CD4-positive, CD25-positive, alpha-beta regulatory T cell (primary cell): ENCODE data around the gene PRRX1. TPM values are rescaled to one million over a fixed set of nuclear protein-coding genes. Genes with fewer than 3 reads are reported as not detected.

ENCODE experiments used
- ATAC-seq, 2 donors: fragments of 150-1000 bp; cut with Tn5 transposase; one replicate each; pipeline ENCODE4 v1.10.0; 2021; ENCODE audit warnings: low read depth in 2 of 2, moderate number of reproducible peaks in 2 of 2, moderate library complexity in 1 of 2
- DNase-seq, 3 donors: peaks; one replicate each; pipeline versions ENCODE4 v3.0.0 to v3.0.0-alpha.2; 2012 to 2022; ENCODE audit warnings: mixed read lengths in 1 of 3
- H3K27ac ChIP-seq: one replicate; pipeline ENCODE4 v1.7.0; 2013; ENCODE audit warnings: mild to moderate bottlenecking, low read length; ENCODE audit not compliant: insufficient read depth, poor library complexity, severe bottlenecking
- H3K27me3 ChIP-seq: one replicate; pipeline ENCODE4 v1.7.0; 2013; ENCODE audit warnings: low read length; ENCODE audit not compliant: control insufficient read depth, insufficient read depth
- H3K36me3 ChIP-seq: one replicate; pipeline ENCODE4 v1.7.0; 2013; ENCODE audit warnings: mild to moderate bottlenecking, low read length, moderate library complexity; ENCODE audit not compliant: control insufficient read depth, insufficient read depth
- H3K4me1 ChIP-seq: 2 replicates; pipeline ENCODE4 v1.7.0; 2013; ENCODE audit warnings: mild to moderate bottlenecking, low read length; ENCODE audit not compliant: insufficient read depth, control insufficient read depth, poor library complexity, severe bottlenecking
- H3K4me3 ChIP-seq: one replicate; pipeline ENCODE4 v1.7.0; 2013; ENCODE audit warnings: low read depth, mild to moderate bottlenecking, low read length, moderate library complexity
- H3K9me3 ChIP-seq, 2 experiments: 1 replicate in 1 of 2; 2 replicates in 1 of 2; pipeline ENCODE4 v1.7.0; 2013; ENCODE audit warnings: low read length in 2 of 2, mild to moderate bottlenecking in 1 of 2, moderate library complexity in 1 of 2; ENCODE audit not compliant: control insufficient read depth in 2 of 2
- H3K27ac Mint-ChIP-seq, 3 donors: one replicate each; pipeline ENCODE4 v1.8.0; 2020 to 2022; ENCODE audit warnings: mild to moderate bottlenecking in 3 of 3, mixed read lengths in 3 of 3, moderate library complexity in 2 of 3
- H3K27me3 Mint-ChIP-seq: one replicate; pipeline ENCODE4 v1.8.0; 2022; ENCODE audit warnings: mild to moderate bottlenecking, mixed read lengths
- H3K36me3 Mint-ChIP-seq: one replicate; pipeline ENCODE4 v1.8.0; 2020; ENCODE audit warnings: mixed read lengths
- H3K4me1 Mint-ChIP-seq, 4 donors: one replicate each; pipeline ENCODE4 v1.8.0; 2020 to 2022; ENCODE audit warnings: mixed read lengths in 4 of 4, mild to moderate bottlenecking in 1 of 4
- H3K4me3 Mint-ChIP-seq, 4 donors: one replicate each; pipeline ENCODE4 v1.8.0; 2020 to 2022; ENCODE audit warnings: mild to moderate bottlenecking in 4 of 4, mixed read lengths in 4 of 4, moderate library complexity in 3 of 4
- H3K9me3 Mint-ChIP-seq, 7 donors: one replicate each; pipeline ENCODE4 v1.8.0; 2020 to 2022; ENCODE audit warnings: mixed read lengths in 7 of 7, mild to moderate bottlenecking in 3 of 7, moderate library complexity in 2 of 7
- polyA plus RNA-seq, 4 donors: library from polyadenylated mRNA; unstranded; fragments of 300-500 nt; fragmentation: Illumina TruSeq; gene quantifications; one replicate each; pipeline ENCODE4 v1.2.3, GENCODE V29; 2021
- total RNA-seq: library from RNA; stranded (reverse); gene quantifications from one replicate; pipeline ENCODE4 v1.2.3, GENCODE V29; 2022

Gene PRRX1
- total RNA-seq (not detected), polyA plus RNA-seq (1 to 10 TPM in 1 of 4 donors, under 1 TPM in 1, not detected in 2; 0.11 to 1.3 TPM)

DNA sequence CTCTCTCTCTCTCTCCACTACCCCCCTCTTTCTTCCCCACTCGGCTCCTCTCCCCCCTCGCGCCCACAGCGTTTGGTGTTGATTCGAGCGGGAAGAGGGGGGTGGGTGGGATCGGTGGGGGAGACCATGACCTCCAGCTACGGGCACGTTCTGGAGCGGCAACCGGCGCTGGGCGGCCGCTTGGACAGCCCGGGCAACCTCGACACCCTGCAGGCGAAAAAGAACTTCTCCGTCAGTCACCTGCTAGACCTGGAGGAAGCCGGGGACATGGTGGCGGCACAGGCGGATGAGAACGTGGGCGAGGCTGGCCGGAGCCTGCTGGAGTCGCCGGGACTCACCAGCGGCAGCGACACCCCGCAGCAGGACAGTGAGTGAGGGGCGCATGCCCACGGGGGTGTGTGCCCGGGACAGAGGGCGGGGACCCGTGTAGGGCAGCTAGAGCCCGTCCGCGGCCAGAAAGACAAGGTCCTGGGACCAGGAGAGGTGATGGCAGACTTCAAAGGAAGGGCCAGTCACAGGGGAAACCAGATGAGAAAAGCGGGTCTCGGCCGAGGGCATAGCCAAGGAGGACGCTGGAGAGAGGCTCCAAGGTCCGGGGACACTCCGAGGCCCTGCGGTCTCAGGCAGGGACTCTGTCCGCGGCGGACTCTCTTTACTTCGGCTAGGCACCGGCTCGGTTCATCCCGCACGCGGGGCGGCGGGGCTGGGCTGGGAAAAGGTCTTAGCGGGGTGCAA lies at the start of gene PRRX1:
PRRX1 (plus strand) TSS at position 39 of the 735 bp plus-strand sequence; CDS start at position 127, 88 bp downstream.
- no peak for DNase-seq
- H3K27me3 ChIP-seq = peaks cover 39% of the 10 kb centered on the region
- H3K4me1 Mint-ChIP-seq = peaks cover 0 to 35% (median 17%) of the 10 kb centered on the region in 4 donors

DNA sequence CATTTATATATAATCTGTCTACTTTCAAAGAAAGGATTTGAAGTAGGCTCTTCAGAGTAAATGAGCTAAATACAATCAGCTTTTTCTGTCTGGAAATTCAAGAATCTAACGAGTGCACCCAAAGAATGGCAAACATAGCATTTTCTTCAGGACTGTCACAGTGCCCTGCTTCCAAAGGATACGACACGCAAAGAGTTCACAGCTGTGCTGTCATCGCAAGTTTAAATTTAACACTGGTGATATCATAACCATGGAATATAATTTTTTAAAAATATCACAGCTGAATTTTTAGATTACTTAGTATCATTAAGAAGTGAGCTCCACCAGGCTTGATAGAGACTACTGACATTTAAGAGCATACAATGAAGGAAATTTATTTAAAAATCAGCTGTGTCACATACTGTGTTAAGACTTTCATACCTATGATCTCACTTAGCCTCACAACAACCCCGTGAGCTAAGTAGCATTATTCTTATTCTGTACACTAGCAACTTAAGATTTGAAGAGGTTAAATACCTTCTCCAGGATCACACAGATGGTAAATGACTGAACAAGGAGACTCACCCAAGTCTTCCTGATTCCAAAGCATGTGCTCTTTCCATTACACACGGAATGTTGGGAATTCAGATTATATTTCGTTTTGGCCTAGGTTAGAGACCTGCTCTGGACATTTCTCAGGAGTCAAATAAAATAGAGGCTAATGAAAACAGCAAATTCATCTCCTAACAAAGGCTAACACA lies 46.2 kb upstream of the PRRX1 start:
- no peak overlapping the region for H3K4me3 ChIP-seq
- Mint-ChIP-seq H3K27me3 (peaks cover 4% of the 10 kb centered on the region), H3K4me1 (no peaks in the 10 kb centered on the region), H3K36me3 (no peaks in the 10 kb centered on the region), H3K27ac (no peak overlapping the region), H3K4me3 (no peak overlapping the region), H3K9me3 (peaks cover 0 to 11% (median 4%) of the 10 kb centered on the region in 7 donors)
- no peaks in the 10 kb centered on the region for H3K9me3 ChIP-seq
- no peak overlapping the region for H3K27ac ChIP-seq
- ATAC-seq (no peak), DNase-seq (no peak)
- H3K27me3 ChIP-seq = peaks cover 3% of the 10 kb centered on the region
- H3K4me1 ChIP-seq = no peaks in the 10 kb centered on the region
- H3K36me3 ChIP-seq = no peaks in the 10 kb centered on the region

More for the DNA sequence above, at the start of gene PRRX1:
- H3K36me3 Mint-ChIP-seq = peaks cover 5% of the 10 kb centered on the region
- peak within 1 kb of the TSS in 3 of 4 donors; percentile 19 to 67 (median 43) for H3K4me3 Mint-ChIP-seq
- no peaks in the 10 kb centered on the region for H3K4me1 ChIP-seq
- no peak for ATAC-seq
- no peak within 1 kb of the TSS for H3K27ac ChIP-seq
- no peak within 1 kb of the TSS for H3K27ac Mint-ChIP-seq
- H3K4me3 ChIP-seq = no peak within 1 kb of the TSS
- peaks cover 0 to 9% (median 0%) of the 10 kb centered on the region in 7 donors for H3K9me3 Mint-ChIP-seq
- peaks cover 99% of the 10 kb centered on the region for H3K27me3 Mint-ChIP-seq
- no peaks in the 10 kb centered on the region for H3K36me3 ChIP-seq
- no peaks in the 10 kb centered on the region for H3K9me3 ChIP-seq

DNA sequence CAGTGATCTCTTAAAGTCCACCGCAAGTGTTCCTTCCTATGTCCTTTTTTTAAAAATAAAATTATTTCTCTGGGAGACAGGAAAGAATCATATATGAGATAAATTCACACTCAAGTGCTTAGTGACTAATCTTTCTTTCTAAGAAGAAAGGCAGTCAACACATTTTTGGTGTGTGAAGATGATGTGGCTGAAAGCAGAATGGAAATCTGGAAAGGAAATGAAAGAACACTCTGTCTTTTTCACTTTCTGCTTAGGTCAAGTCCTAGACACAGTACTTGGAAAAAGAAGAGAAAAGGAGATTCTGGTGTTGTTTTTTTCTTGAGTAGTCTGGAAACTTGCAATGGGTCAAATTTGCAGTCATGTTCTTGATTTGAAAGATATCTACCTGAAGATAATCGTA lies 45.5 kb upstream of the PRRX1 start:
- no peak overlapping the region for H3K27ac Mint-ChIP-seq
- Histone ChIP-seq H3K4me3 (no peak overlapping the region), H3K27ac (no peak overlapping the region), H3K4me1 (no peaks in the 10 kb centered on the region), H3K36me3 (no peaks in the 10 kb centered on the region), H3K9me3 (no peaks in the 10 kb centered on the region), H3K27me3 (peaks cover 5% of the 10 kb centered on the region)
- ATAC-seq = no peak
- peak in 1 of 3 donors; percentile 22 for DNase-seq
- H3K4me3 Mint-ChIP-seq = no peak overlapping the region
- no peaks in the 10 kb centered on the region for H3K36me3 Mint-ChIP-seq
- H3K27me3 Mint-ChIP-seq = peaks cover 4% of the 10 kb centered on the region
- H3K4me1 Mint-ChIP-seq = no peaks in the 10 kb centered on the region
- peaks cover 0 to 7% (median 0%) of the 10 kb centered on the region in 7 donors for H3K9me3 Mint-ChIP-seq

DNA sequence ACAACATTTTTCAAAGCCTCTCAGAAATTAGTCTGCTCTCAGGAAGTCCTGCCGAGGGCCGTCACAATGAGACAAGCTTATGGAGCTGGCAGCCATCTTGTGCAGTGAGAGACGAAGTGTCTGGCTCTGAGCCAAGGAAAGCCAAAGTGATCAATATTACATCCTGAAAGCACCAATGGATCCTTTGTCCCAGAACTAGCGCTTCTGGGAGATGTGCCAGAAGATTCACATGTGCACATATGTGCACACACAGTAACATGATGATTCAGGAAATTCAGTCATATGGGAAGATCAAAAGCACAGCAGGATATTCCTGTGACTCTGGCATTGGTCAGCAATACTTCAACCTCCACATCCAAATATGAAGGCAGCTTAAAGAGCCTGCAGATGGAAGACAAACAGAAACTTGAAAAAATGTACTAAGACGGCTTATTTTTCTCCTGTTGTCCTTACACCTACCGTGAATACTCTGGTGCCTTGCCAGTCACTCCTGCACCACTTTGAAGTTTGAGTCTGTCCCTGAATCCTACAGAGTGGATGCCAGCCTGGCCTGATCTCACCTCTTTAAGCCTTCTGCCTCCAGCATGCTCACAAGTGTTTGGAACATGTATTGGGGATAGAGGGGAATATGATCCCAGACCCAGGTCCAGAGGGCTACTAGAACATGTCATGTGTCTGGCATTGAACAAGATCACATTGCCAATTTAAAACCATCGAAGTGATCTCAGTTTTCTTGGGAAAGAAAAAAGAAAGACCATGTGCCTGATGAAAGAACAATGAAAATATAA lies 44.5 kb upstream of the PRRX1 start:
- H3K36me3 ChIP-seq = no peaks in the 10 kb centered on the region
- Mint-ChIP-seq H3K9me3 (peaks cover 0 to 5% (median 0%) of the 10 kb centered on the region in 7 donors), H3K36me3 (no peaks in the 10 kb centered on the region), H3K27ac (no peak overlapping the region), H3K4me3 (no peak overlapping the region), H3K4me1 (no peaks in the 10 kb centered on the region), H3K27me3 (peaks cover 4% of the 10 kb centered on the region)
- H3K4me3 ChIP-seq = no peak overlapping the region
- H3K27me3 ChIP-seq = peaks cover 5% of the 10 kb centered on the region
- H3K9me3 ChIP-seq = no peaks in the 10 kb centered on the region
- ATAC-seq = no peak
- no peak for DNase-seq
- H3K27ac ChIP-seq = no peak overlapping the region
- H3K4me1 ChIP-seq = no peaks in the 10 kb centered on the region

DNA sequence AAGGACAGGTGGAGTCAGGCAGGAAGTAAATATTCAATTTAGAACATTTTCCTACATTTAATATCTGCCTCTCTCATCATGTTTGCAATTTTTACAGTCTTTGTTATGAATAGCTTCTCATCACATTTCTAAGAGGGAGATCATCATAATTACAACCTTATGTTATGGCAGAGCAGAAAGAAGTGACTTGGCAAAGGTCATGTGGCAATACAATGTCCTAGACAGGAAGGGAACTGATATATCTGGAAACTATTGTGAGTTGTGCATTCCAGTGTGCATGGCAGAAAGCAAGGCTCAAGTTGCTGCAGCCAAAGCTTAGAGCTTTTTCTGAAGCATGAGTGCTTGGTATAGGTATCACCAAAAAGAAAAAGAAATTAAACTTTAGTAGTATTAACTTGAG lies 43.8 kb upstream of the PRRX1 start:
- peaks cover 4% of the 10 kb centered on the region for H3K27me3 Mint-ChIP-seq
- H3K36me3 Mint-ChIP-seq = no peaks in the 10 kb centered on the region
- no peak for DNase-seq
- no peak for ATAC-seq
- no peaks in the 10 kb centered on the region for H3K36me3 ChIP-seq
- no peak overlapping the region for H3K27ac Mint-ChIP-seq
- H3K9me3 Mint-ChIP-seq = peaks cover 0 to 5% (median 0%) of the 10 kb centered on the region in 7 donors
- H3K27me3 ChIP-seq = peaks cover 5% of the 10 kb centered on the region
- no peaks in the 10 kb centered on the region for H3K4me1 ChIP-seq
- no peak overlapping the region for H3K27ac ChIP-seq
- H3K4me1 Mint-ChIP-seq = no peaks in the 10 kb centered on the region
- H3K9me3 ChIP-seq = no peaks in the 10 kb centered on the region
- no peak overlapping the region for H3K4me3 ChIP-seq
- H3K4me3 Mint-ChIP-seq = no peak overlapping the region

DNA sequence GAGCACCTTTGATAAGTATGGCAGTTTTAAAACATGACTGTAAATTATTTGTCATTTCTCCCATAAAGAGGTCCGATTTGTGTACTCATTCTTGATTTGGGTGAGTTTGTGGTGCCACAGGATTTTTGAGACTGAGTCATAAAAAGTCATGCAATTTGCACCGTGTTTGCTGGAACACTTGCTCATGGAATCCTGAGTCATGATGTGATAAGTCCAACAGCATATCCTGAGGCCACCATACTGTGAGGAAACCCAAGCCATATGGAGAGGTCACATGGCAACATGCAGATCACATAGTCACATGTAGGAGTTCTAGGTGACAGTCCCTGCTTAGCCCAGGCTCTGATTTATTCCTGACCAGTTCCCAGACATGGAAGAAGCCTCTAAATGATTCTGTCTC lies 40.8 kb upstream of the PRRX1 start:
- Histone ChIP-seq H3K9me3 (no peaks in the 10 kb centered on the region), H3K4me1 (no peaks in the 10 kb centered on the region), H3K4me3 (no peak overlapping the region), H3K27ac (no peak overlapping the region), H3K27me3 (peaks cover 5% of the 10 kb centered on the region), H3K36me3 (no peaks in the 10 kb centered on the region)
- H3K36me3 Mint-ChIP-seq = no peaks in the 10 kb centered on the region
- H3K27me3 Mint-ChIP-seq = peaks cover 7% of the 10 kb centered on the region
- DNase-seq = no peak
- H3K9me3 Mint-ChIP-seq = peaks cover 0 to 3% (median 0%) of the 10 kb centered on the region in 7 donors
- H3K4me3 Mint-ChIP-seq = no peak overlapping the region
- H3K27ac Mint-ChIP-seq = no peak overlapping the region
- no peaks in the 10 kb centered on the region for H3K4me1 Mint-ChIP-seq
- ATAC-seq = no peak

DNA sequence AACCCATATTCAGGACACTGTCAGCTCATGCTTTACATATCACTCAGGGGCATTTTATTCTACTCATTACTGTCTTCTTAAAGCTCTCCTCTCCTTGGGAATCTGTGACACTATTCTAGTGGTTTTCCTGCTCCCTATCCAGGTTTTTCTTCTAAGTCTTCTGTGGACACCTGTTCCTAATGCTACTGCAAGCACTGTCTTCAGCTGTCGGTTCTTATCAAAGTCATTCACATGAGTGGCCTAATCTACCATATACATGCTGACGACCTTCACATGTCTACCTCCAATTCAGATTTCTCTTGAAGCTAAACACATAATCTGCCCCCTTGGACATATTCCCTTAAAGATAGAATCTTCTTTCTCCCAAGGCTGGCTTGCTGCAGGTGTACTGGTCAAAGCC lies 39.8 kb upstream of the PRRX1 start:
- no peaks in the 10 kb centered on the region for H3K4me1 Mint-ChIP-seq
- H3K9me3 Mint-ChIP-seq = peaks cover 0 to 5% (median 0%) of the 10 kb centered on the region in 7 donors
- peaks cover 7% of the 10 kb centered on the region for H3K27me3 Mint-ChIP-seq

More for the DNA sequence above, 39.8 kb upstream of the PRRX1 start:
- Histone ChIP-seq H3K4me1 (no peaks in the 10 kb centered on the region), H3K9me3 (no peaks in the 10 kb centered on the region), H3K4me3 (no peak overlapping the region), H3K27ac (no peak overlapping the region), H3K27me3 (peaks cover 5% of the 10 kb centered on the region), H3K36me3 (no peaks in the 10 kb centered on the region)
- no peak overlapping the region for H3K27ac Mint-ChIP-seq
- ATAC-seq (no peak), DNase-seq (no peak)
- H3K36me3 Mint-ChIP-seq = no peaks in the 10 kb centered on the region
- no peak overlapping the region for H3K4me3 Mint-ChIP-seq
